PC-3 (cell line): ENCODE results near the gene NEAT1. TPM values are rescaled to one million over a fixed set of nuclear protein-coding genes. Genes with fewer than 3 reads are reported as not detected.

ENCODE experiments used
- ATAC-seq: fragments of 200-7000 bp; cut with Tn5 transposase; 2 replicates; pipeline ENCODE4 v1.9.1; 2020; ENCODE audit warnings: mild to moderate bottlenecking, moderate library complexity
- BruUV-seq: library from RNA; stranded (reverse); fragments of 400-500 nt; replicated peaks from 2 replicates; lab custom pipeline; 2021; lab: Mats Ljungman, UMichigan
- CTCF ChIA-PET: fragments of 300-600 bp; sonication (Branson Sonifier 250); formaldehyde crosslinking; loops from one replicate; lab custom pipeline; 2022; ENCODE audit warnings: antibody characterized with exemption; lab: Charles Lee
- POLR2A ChIA-PET: fragments of 300-600 bp; sonication (Branson Sonifier 250); formaldehyde crosslinking; loops from one replicate; lab custom pipeline; 2022; ENCODE audit warnings: antibody characterized with exemption; ENCODE audit not compliant: unreplicated experiment; lab: Charles Lee
- DNase-seq: peaks from one replicate; pipeline ENCODE4 v3.0.0-alpha.2; 2015
- H2AFZ ChIP-seq: fragments of 300-600 bp; sonication (generic); 2 replicates; pipeline ENCODE4 v1.6.0; 2016; ENCODE audit warnings: antibody characterized with exemption, low read length
- H3F3A ChIP-seq: fragments of 300-600 bp; sonication (generic); one replicate; pipeline ENCODE4 v1.6.0; 2017; ENCODE audit warnings: antibody characterized with exemption, low read length, control low read depth, mild to moderate bottlenecking; ENCODE audit not compliant: unreplicated experiment
- H3K27ac ChIP-seq: fragments of 300-600 bp; sonication (generic); 2 replicates; pipeline ENCODE4 v1.5.1; 2016; ENCODE audit warnings: mild to moderate bottlenecking, low read length
- H3K27me3 ChIP-seq: fragments of 300-600 bp; sonication (generic); 2 replicates; pipeline ENCODE4 v1.6.1; 2016; ENCODE audit warnings: low read length, mixed read lengths
- H3K36me3 ChIP-seq: fragments of 300-600 bp; sonication (generic); 2 replicates; pipeline ENCODE4 v1.6.1; 2016; ENCODE audit warnings: low read depth, mixed run types, low read length, mixed read lengths
- H3K4me1 ChIP-seq: fragments of 300-600 bp; sonication (generic); 2 replicates; pipeline ENCODE4 v1.5.1; 2016; ENCODE audit warnings: low read length; ENCODE audit not compliant: insufficient read depth
- H3K4me2 ChIP-seq: fragments of 300-600 bp; sonication (generic); 2 replicates; pipeline ENCODE4 v1.6.0; 2016; ENCODE audit warnings: low read length
- H3K4me3 ChIP-seq: fragments of 300-600 bp; sonication (generic); 2 replicates; pipeline ENCODE4 v1.5.1; 2016; ENCODE audit warnings: mild to moderate bottlenecking, low read length, mixed read lengths
- H3K79me2 ChIP-seq: fragments of 300-600 bp; sonication (generic); 2 replicates; pipeline ENCODE4 v1.6.1; 2017; ENCODE audit warnings: low read length, mixed read lengths
- H3K9ac ChIP-seq: fragments of 300-600 bp; sonication (generic); 2 replicates; pipeline ENCODE4 v1.6.0; 2016; ENCODE audit warnings: mild to moderate bottlenecking, low read length
- H3K9me2 ChIP-seq: fragments of 300-600 bp; sonication (generic); replicated peaks from 2 replicates; pipeline ENCODE4 v1.6.1; 2016; ENCODE audit warnings: mixed run types, low read length, mixed read lengths
- H3K9me3 ChIP-seq: fragments of 300-600 bp; sonication (generic); 2 replicates; pipeline ENCODE4 v1.6.1; 2016; ENCODE audit warnings: low read length, mixed read lengths
- H4K20me1 ChIP-seq: fragments of 300-600 bp; sonication (generic); 2 replicates; pipeline ENCODE4 v1.6.1; 2016; ENCODE audit warnings: low read length, mixed read lengths
- CTCF ChIP-seq: fragments of 300-600 bp; sonication (generic); conservative IDR thresholded peaks from 2 replicates; pipeline ENCODE4 v1.5.1; 2017; ENCODE audit warnings: antibody characterized with exemption, low read depth, mild to moderate bottlenecking, low read length
- EZH2 ChIP-seq: fragments of 300-600 bp; sonication (generic); IDR thresholded peaks from one replicate; pipeline ENCODE4 v1.6.1; 2017; ENCODE audit warnings: antibody characterized with exemption, mild to moderate bottlenecking, low read length; ENCODE audit not compliant: unreplicated experiment
- EZH2phosphoT487 ChIP-seq: fragments of 300-600 bp; sonication (generic); IDR thresholded peaks from 2 replicates; pipeline ENCODE4 v1.6.1; 2018; ENCODE audit warnings: mild to moderate bottlenecking, antibody characterized with exemption, low read length, borderline replicate concordance
- intact Hi-C: fragments of 100-400 bp; cut with micrococcal nuclease; formaldehyde crosslinking; loops from 2 replicates; pipeline ENCODE4 v1.9.0; 2023
- total RNA-seq: library from RNA; depleted of rRNA; stranded (reverse); fragments of >200 nt; gene quantifications from 2 replicates; pipeline ENCODE4 v1.2.3, GENCODE V29; 2014

The NEAT1 gene
- total RNA-seq, 1 experiment from 2014 or later = 47.9 TPM

- BruUV-seq = no TSS peak
- Histone ChIP-seq H3K27ac (peak overlapping the region; percentile 87), H3K9me3 (no peaks in the 10 kb centered on the region), H3K36me3 (no peaks in the 10 kb centered on the region), H3K4me3 (no peak overlapping the region), H3K79me2 (peaks cover 4% of the 10 kb centered on the region; the same call in 1 of the 2 replicates), H3K4me2 (peak overlapping the region; percentile 36), H2AFZ (no peak overlapping the region; the same call in 1 of the 2 replicates), H3F3A (no peaks in the 10 kb centered on the region), H3K9ac (peak overlapping the region; percentile 67), H3K9me2 (no peaks in the 10 kb centered on the region), H4K20me1 (no peaks in the 10 kb centered on the region), H3K27me3 (no peaks in the 10 kb centered on the region), H3K4me1 (peaks cover 61% of the 10 kb centered on the region)
- ChIA-PET POLR2A (interaction anchor here (0.5 to 2.7 kb wide), 7 partner anchors 9 to 68 kb away, joined by 3 to 21 read pairs (median 10); partner anchors contain the start of gene NEAT1), CTCF (interaction anchor here (0.6 to 1.2 kb wide), 3 partner anchors 11 to 216 kb away, joined by 5 to 11 read pairs (median 9); no protein-coding TSS in a partner anchor)
- TF ChIP-seq CTCF = no peak
- no peak for TF ChIP-seq EZH2
- TF ChIP-seq EZH2phosphoT487 = no peak
- DNase-seq = no peak
- intact Hi-C loops = no loop called here
- ATAC-seq = no peak
Observed at GRCh38 chr11:65491163-65491465, 68.5 kb downstream of the NEAT1 start.

- POLR2A ChIA-PET = interaction anchor here (0.5 to 2.7 kb wide), 11 partner anchors 8 to 228 kb away, joined by 3 to 21 read pairs (median 8); partner anchors contain the start of gene NEAT1
- H3K9me2 ChIP-seq = no peaks in the 10 kb centered on the region
- peaks cover 68% of the 10 kb centered on the region for H3K4me1 ChIP-seq
- peak overlapping the region; percentile 87 for H3K27ac ChIP-seq
- peaks cover 11% of the 10 kb centered on the region for H3K79me2 ChIP-seq
- peak overlapping the region; percentile 67 for H3K9ac ChIP-seq
- TSS peak; percentile 40 for BruUV-seq
- peak overlapping the region; percentile 0; the same call in 1 of the 2 replicates for H3K4me3 ChIP-seq
- intact Hi-C loops = no loop called here
- no peaks in the 10 kb centered on the region for H4K20me1 ChIP-seq
- CTCF ChIA-PET = interaction anchor here (0.6 to 1.2 kb wide), 3 partner anchors 12 to 216 kb away, joined by 5 to 11 read pairs (median 9); no protein-coding TSS in a partner anchor
- peak overlapping the region; percentile 36 for H3K4me2 ChIP-seq
- no peaks in the 10 kb centered on the region for H3K27me3 ChIP-seq
- TF ChIP-seq CTCF (no peak), EZH2 (no peak), EZH2phosphoT487 (no peak)
- no peaks in the 10 kb centered on the region for H3K36me3 ChIP-seq
- ATAC-seq (peak; percentile 68), DNase-seq (peak; percentile 94)
- peak overlapping the region; percentile 49 for H2AFZ ChIP-seq
- H3F3A ChIP-seq = no peaks in the 10 kb centered on the region
- H3K9me3 ChIP-seq = no peaks in the 10 kb centered on the region
Observed at GRCh38 chr11:65491614-65492386, 69.2 kb downstream of the NEAT1 start.

GRCh38 chr11:65492387-65492636 lies 69.7 kb downstream of the NEAT1 start:
- intact Hi-C loops = no loop called here
- CTCF ChIA-PET = interaction anchor here (1.0 kb wide), 1 partner anchor 14 kb away, joined by 5 read pairs; no protein-coding TSS in a partner anchor
- H4K20me1 ChIP-seq = no peaks in the 10 kb centered on the region
- H3K9me3 ChIP-seq = no peaks in the 10 kb centered on the region
- H3F3A ChIP-seq = no peaks in the 10 kb centered on the region
- H3K36me3 ChIP-seq = no peaks in the 10 kb centered on the region
- H3K79me2 ChIP-seq = peaks cover 15% of the 10 kb centered on the region
- H3K4me1 ChIP-seq = peaks cover 70% of the 10 kb centered on the region
- peak overlapping the region; percentile 87 for H3K27ac ChIP-seq
- TF ChIP-seq EZH2 (no peak), EZH2phosphoT487 (no peak)
- no peaks in the 10 kb centered on the region for H3K27me3 ChIP-seq
- POLR2A ChIA-PET = interaction anchor here (0.6 to 2.7 kb wide), 5 partner anchors 14 to 70 kb away, joined by 8 to 21 read pairs (median 10); partner anchors contain the start of gene NEAT1
- H3K9me2 ChIP-seq = no peaks in the 10 kb centered on the region
- no peak overlapping the region for H2AFZ ChIP-seq
- no TSS peak for BruUV-seq
- H3K4me2 ChIP-seq = peak overlapping the region; percentile 36
- peak overlapping the region; percentile 67 for H3K9ac ChIP-seq
- DNase-seq = no peak
- no peak overlapping the region for H3K4me3 ChIP-seq
- no peak for ATAC-seq
